GM12865 (cell line): ENCODE results near the gene PIP5K1A.

Source experiments
- DNase-seq: peaks from one replicate; pipeline ENCODE4 v3.0.0; 2010; ENCODE audit warnings: low read depth
- H3K4me3 ChIP-seq: 2 replicates; pipeline ENCODE4 v1.5.1; 2011; ENCODE audit warnings: mild to moderate bottlenecking, low read depth, low read length, control low read depth
- TF ChIP-seq, protein P1 (sequence below): IDR thresholded peaks from 2 replicates; pipeline ENCODE4 v1.5.1; 2011; ENCODE audit warnings: low read length, control low read depth, low read depth, inconsistent platforms; ENCODE audit not compliant: insufficient read depth; ENCODE audit errors: missing control alignments

PIP5K1A gene

DNA sequence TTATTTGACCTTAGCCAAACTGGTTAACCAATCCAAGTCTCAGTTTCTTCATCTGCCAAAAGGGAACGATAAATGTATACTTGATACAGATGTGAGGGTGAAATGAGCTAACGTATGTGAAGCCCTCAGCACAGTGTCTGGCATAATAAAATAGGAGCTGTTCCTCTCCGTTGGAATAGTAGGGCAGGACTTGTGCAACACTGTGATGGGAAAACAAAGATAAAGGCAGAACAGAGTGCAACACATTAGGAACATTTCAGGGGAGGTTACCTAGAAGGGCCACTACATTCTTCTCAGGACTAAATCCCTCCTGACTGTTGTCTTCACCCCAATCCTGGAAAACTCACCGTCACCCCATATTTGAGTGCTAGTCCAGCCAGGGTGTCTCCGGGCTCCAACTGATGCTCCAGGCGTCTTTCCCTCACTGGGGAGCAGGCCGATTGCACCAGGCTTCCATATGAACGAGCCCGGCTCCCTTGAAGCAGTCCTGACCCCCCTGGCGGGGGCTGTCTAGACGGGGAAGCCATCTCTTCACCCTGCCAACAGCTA lies 33.5 kb upstream of the PIP5K1A start:
- TF ChIP-seq, protein P1, sequence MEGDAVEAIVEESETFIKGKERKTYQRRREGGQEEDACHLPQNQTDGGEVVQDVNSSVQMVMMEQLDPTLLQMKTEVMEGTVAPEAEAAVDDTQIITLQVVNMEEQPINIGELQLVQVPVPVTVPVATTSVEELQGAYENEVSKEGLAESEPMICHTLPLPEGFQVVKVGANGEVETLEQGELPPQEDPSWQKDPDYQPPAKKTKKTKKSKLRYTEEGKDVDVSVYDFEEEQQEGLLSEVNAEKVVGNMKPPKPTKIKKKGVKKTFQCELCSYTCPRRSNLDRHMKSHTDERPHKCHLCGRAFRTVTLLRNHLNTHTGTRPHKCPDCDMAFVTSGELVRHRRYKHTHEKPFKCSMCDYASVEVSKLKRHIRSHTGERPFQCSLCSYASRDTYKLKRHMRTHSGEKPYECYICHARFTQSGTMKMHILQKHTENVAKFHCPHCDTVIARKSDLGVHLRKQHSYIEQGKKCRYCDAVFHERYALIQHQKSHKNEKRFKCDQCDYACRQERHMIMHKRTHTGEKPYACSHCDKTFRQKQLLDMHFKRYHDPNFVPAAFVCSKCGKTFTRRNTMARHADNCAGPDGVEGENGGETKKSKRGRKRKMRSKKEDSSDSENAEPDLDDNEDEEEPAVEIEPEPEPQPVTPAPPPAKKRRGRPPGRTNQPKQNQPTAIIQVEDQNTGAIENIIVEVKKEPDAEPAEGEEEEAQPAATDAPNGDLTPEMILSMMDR = no peak

DNA sequence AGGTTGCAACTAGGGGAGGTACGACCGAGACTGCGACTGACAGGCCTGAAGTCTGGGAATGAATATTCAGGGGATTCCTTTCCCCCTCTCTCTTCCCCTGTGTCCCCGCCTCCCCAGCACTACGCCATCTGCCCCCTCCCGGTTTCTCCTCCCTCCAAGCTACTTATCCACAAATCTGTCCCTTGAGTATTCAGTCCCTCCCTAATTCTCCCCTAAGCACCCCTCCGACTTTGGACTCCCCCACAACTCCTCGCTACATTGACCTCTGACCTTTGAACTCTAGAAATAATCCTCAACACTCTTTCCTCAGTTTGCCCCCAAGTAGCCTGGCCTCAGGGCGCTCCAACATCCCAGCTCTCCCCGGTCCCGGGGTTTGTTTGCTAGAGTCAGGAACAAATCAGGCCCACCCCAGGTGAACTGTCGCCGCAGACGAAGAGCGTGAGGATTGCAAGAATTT lies 33.0 kb upstream of the PIP5K1A start:
- TF ChIP-seq, protein P1 = no peak
- peak overlapping the region; percentile 71 for H3K4me3 ChIP-seq
- peak; percentile 32 for DNase-seq

More for the DNA sequence above, 33.5 kb upstream of the PIP5K1A start:
- peak overlapping the region; percentile 71 for H3K4me3 ChIP-seq
- DNase-seq = no peak

DNA sequence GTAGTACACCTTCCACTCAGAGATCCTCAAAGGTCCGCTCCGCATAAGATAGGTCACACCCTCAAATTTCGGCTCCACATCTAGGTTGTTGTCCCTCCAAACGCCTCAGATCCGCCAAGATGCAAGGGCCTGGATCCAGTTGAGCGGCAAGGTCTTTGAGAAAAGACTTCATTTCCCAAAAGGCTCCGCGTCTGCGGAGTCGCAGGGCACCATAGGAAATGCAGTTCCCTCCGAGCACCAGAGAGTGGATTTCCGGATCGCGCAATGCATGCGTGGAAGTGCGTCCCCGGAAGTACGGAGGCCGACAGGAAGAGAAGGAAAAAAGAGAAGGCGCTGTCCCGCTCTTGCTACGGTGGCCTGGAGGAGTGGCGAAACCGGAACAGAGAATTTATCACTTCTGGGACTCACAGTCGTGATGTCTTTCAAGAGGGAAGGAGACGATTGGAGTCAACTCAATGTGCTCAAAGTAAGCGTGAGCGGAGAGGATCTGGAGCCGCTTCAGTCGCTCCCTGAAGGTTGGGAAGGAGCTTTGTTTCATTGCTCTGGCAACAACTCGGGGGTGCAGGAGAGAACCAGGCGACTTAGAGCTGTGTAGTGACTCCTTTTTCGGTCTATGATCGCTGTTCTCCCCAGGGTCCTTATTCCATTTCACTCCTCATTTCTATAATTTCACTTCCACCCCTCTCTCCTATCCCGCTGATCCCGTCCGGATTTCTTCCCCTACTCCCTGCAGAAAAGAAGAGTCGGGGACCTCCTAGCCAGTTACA lies 32.4 kb upstream of the PIP5K1A start, which contains the start of the genes LYSMD1 and SCNM1:
Gene LYSMD1, minus strand, starts transcription at position 165 of the 767 bp plus-strand sequence. CDS start 644 bp downstream, outside the sequence.
Gene SCNM1, plus strand, starts transcription at position 407 of the 767 bp plus-strand sequence. Its CDS starts 9 bp downstream, at position 416.
- DNase-seq = peak; percentile 99
- TF ChIP-seq, protein P1 = no peak
- H3K4me3 ChIP-seq = peak within 1 kb of the TSS; percentile 98

DNA sequence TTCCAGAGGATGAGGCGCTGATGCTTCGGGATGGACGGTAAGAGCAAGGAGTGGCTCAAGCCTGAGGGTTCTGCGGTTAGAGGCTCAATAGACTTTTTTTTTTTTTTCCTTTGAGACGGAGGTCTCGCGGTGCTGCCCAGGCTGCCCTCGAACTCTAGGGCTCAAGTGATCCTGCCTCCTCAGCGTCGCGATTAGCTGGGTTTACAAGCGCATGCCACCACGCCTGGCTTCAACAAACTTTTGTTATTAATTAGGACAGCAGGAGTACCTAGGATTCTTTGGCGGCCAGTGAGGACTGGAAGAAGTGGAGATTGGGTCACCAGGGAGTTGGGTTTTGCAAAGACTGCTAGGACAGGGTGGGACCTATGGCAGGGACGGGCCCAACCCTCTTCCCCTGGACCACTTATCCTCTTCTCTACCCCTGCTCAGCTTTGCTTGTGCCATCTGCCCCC lies 31.8 kb upstream of the PIP5K1A start:
- DNase-seq = peak; percentile 40
- TF ChIP-seq, protein P1 = no peak
- H3K4me3 ChIP-seq = peak overlapping the region; percentile 98

DNA sequence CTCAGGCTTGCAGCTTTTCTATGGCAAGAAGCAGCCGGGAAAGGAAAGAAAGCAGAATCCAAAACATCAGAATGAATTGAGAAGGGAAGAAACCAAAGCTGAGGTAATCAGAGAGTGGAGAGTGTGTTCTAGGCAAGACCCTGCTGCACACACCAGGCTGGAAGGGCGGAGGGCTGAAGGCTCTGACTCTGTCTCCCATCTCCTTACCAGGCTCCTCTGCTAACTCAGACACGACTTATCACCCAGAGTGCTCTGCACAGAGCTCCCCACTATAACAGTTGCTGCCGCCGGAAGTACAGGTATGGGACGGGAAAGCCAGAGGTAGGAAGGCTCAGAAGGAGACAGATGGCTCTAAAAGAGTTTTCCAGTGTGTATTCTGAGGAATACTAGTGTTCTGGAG lies 31.2 kb upstream of the PIP5K1A start:
- H3K4me3 ChIP-seq = peak overlapping the region; percentile 98
- TF ChIP-seq, protein P1 = no peak
- no peak for DNase-seq

DNA sequence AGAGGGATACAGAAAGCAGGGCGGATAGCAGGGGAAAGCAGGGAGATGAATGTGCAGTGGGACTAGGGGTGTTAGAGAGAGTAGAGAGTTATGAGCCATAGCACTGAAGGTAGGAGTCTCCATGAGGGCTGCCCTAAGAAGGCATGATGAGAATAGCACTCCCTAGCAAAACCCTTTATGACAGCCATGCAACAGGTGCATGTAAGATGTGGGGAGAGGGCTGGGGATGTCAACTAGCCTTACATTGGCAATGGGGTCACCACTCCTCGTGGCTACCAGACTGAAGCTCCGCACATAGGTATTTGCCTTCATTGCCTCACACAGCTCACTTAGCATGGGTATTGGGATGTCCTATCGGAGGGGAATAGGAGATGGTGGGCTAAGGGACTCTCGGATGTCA lies 27.2 kb upstream of the PIP5K1A start:
- no peak for DNase-seq
- TF ChIP-seq, protein P1 = no peak
- no peak overlapping the region for H3K4me3 ChIP-seq
